ENCODE results near the gene STK38L.
"Not testable (repeated sequence)": the region's sequence is repeated elsewhere in the genome, so short reads cannot be mapped to it uniquely, and the experiment has no call there.

STK38L gene

DNA sequence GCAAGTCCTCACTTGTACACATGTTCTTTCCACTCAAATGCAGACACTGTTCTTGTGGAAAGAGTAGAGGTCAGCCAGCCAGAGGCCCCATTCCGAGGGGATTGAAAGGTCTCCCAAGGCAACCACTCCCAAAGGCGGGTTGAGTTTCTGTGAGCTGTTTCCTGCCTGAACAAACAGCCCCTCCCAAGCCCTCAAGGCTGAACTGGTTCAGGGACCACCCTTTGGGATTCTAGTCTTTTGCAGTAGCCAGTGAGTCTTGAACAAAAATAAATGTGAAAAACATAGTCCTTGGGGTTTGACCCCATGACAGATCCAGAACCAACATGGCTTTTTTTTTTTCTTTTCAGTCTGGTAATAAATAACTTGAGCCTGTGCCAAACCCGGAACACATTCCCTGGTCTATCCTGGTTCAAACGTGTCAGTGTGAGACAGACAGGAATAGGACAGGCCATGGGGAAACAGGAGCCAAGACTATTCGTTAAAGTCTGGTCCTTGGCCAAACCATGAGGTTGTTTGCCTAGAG is 17.6 kb upstream of the STK38L start:
- no peak for DNase-seq (ENCODE audit: low read depth)

DNA sequence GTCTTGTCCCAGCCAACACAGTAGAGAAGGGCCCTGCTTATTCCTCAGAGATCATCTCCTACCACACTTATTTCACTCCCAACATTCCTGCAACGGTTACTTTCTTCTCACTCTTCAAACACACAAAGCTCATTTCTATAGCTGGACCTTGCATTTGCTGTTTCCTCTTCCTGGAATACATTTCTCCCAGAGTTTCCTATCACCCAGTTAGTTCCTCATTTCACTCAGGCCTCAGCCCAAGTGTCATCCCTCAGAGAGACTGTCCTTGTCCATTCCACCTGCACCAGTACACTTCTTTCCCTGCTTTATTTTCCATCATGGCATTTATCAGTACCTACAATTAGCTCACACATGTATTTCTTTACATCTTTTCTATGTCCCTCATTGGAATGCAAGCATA is 14.7 kb upstream of the STK38L start:
- no peak for DNase-seq (ENCODE audit: low read depth)

DNA sequence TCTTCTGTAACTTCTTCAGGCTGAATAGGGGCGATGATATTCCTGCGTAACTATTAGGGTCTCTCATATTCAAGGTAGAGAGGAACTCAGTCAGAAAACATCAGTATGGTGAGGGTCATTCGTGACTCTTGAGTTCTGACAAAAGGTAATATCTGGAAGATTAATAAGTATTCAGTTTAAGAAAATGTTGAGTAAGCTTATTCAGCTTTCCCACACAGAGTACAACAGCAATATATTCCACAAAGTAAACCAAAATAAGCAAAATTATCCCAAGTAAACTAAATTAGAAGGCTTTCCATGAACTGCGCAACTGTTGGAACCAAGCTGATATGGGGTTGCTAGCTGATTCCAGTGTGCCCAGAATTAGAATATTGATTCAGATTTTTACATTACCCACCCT is 12.7 kb upstream of the STK38L start:
- not testable (repeated sequence) for DNase-seq (ENCODE audit: low read depth)

DNA sequence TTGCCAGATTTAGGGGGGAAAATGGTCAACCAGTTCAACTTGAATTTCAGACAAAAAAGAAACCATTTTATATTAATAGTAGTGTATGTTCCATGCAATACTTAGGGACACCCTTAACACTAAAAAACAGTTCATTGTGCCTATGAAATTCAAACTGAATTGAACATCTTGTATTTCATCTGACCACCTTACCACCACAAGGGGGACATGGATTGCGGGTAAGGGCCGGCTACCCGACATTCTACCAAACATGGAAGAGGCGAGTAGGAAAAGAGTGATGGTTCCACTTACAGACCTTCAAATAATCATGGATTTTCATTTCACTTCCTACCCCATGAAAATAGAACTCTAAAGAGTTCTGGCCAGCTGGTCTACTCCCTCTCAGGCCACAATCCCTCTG is 10.3 kb upstream of the STK38L start:
- DNase-seq (ENCODE audit: low read depth): no peak

DNA sequence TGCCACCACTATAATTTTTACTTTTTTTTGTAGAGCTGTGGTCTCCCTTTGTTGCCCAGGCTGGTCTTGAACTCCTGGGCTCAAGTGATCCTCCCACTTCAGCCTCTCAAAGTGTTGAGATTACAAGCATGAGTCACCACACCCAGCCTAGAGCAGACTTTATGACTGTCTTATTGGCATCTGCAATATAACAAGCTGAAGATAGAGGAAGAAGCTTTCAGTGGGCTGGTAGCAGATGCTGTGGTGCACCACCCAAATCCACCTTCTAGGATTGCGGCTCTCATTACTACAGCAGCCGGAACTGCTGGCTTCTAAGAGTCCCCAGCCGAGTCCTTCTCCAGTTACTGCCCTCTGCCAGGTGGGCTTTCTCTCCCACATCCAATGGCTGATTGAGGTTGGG is 7.6 kb upstream of the STK38L start:
- no peak for DNase-seq (ENCODE audit: low read depth)

DNA sequence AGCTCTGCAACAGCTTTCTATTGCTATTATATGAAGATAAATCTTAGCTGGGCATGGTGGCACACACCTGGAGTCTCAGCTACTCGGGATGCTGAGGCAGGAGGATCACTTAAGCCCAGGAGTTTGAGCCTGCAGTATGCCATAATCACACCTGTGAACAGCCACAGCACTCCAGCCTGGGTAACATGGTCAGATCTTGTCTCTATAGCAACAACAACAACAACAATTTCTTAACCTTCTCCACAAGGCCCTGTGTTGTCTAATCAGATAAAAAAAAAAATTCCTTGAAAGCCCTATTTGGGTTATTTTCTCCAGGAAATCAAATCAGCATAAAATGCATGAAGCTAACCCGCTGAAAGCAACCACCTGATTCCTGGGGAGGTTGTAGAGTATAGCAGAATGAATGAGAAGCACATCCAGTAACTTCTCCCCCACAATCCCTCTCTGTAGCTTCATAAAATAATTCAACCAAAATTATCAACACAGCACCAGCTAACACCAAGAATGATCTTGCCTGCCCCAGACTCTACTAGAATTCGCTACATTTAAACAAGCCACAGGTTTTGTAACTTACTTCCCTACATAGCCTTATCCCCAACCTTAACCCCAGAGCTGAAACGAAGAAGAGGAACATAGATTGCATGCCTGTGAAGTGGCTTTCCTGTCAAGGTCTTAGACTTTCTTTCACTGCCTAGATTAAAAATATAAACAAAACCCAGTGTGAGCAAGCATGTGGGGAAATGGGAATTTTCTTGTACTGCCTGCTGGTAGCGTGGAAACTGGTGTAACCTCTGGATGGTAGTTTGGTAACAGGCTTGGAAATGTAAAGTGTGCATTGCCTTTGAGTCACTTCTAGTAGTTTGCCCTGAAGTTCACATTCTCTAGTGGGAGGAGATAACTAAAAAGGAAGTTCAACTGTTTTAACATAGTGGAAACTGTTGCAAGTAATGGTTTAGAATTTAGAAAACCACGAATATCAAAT is 6.0 kb upstream of the STK38L start:
- DNase-seq (ENCODE audit: low read depth): no peak

DNA sequence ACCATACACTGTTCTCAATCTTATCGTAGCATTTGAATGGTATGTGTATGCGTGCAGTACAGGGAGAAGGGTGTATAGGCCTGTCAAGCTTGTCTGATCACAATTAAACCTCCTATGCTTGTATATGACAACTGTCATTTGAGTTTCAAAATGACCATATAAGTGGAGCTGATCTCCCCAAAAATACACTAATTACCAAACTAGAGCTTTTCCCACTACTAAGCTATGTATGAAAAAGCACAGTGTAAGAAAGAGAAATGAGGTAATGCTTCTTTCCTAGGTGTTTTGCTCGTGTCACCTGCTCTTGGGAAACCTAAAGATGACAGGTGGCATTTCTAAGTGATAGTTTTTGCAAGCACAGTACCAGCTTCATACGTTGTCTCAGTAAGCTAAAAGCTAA is 1.1 kb upstream of the STK38L start:
- DNase-seq (ENCODE audit: low read depth): no peak

DNA sequence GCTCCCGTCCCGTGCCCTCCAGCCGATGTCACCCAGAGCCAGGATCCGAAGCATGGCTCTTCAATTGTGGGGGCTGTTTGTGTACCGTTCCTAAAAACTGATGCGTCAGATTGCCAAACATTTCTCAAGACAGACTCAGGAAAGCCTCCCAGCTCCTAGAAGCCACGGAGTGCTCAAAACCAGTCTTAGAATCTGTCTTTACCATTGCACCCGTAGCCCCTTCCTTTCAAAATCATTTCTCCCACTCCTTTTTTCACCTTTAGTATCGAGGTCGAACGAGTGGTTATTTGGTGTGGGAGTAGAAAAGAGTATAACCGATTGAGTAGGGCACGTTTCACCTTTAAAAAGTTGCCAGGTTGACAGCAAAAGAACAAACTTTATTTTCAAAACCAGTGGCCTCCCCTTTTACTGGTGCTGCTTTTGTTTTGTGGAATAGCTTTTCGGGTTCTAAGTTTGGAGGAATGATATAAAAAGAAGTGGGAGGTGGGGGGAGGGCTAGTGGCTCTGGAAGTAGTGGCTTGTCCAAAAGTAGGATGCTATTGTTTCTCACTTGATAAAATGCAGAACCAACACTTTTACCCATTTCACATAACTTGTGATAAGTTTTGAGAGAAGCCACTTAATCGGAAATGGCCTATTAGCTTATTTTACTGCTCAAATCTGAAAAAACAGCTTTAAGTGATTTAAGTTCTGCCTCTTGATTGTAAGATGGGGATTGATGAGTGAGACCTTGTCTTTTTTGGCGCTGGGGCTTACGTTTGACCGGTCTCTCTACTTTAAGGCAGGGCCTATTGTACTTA is 803 bp downstream of the STK38L start:
- DNase-seq (ENCODE audit: low read depth): no peak

DNA sequence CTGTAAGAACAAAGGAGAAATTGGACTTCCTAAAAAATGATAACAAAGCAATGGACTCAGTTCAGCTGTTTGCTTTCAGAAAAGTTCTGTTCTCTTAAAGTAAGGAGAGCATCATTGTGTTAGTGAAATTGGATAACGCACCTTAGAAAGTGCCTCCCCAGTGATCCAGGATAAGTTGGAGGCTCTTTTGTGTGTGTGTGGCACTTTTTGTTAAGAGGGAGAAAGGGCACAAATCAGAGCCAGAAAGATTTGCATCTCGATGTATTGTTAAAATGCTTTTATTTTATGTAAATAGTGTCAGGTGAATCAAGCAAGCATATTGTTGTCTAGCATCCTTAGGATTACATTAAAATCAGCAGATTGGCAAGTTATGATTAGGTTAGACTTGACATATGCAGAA is 2.1 kb downstream of the STK38L start:
- DNase-seq (ENCODE audit: low read depth): no peak

DNA sequence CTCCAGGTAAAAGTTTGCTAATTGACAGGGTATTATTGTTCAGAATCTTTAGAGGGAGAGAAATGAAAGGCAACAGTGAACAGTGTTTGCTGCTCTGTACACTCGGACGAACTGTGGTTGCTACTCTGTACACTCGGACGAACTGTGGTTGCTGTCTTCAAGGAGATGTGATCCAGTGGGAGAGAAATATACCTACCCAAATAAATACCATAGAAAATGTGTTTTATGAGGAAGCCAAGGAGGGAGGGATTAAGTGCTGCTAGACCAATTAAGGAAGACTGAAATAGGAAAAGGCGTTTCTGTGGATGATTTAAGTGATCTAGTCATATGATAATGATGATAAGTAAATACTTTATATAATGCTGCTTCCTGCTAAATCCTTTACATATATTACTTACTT is 2.7 kb downstream of the STK38L start:
- DNase-seq (ENCODE audit: low read depth): no peak

DNA sequence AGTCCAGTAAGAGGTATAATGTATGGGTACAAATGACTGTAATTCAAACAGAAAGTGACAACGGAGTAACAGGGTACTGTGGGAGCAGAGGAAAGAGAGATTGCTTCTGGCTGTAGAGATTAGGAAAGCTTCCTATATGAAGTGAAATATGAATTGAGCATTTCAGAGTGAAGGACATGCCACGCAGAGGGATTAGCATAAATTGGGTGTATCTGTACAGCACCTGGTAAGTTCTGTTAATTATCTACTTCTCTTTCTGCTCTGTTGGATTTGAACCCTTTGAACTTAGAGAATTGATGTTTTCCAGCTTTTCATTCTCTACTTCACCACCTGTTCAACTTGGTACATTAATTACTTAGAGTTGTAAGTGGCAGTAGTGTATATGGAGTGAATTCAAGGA is 8.8 kb downstream of the STK38L start:
- no peak for DNase-seq (ENCODE audit: low read depth)

DNA sequence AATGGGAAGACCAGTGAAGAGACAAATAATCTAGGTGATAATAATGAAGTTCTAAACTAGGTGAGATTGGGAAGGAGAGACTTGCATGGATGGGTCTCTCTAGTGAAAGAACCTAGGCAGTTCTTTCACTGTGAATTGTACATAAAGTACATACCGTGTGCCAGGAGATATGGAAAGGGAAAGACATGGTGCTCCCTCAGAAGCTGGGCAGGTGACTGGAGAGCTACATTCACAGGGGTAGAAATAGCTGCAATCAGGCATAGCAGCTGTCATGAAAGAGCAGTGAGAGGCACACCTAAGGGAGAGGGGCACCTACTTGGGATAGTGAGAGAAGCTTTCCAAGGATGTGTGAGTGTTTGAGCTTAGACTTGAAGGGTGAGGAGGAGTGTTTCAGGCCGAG is 9.3 kb downstream of the STK38L start:
- no peak for DNase-seq (ENCODE audit: low read depth)

DNA sequence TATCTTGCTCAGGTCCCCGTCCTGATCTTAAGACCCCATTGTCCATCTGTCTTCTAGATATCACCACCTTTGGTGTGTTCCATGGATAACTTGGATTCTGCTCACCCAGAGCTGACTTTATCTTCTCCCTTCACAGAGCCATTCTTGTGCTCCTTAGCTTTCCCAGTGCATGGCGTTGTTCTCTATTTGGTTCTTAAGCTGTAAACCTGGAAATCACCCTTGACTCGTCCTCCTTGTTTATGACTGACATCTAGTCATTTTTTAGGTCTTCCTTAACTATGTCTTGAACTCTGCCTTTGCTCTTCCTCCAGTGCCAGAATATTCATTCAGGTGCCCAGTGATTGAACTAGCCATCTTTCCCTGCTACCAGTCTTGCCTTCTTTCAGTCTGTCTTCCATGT is 11.7 kb downstream of the STK38L start:
- DNase-seq (ENCODE audit: low read depth): no peak

DNA sequence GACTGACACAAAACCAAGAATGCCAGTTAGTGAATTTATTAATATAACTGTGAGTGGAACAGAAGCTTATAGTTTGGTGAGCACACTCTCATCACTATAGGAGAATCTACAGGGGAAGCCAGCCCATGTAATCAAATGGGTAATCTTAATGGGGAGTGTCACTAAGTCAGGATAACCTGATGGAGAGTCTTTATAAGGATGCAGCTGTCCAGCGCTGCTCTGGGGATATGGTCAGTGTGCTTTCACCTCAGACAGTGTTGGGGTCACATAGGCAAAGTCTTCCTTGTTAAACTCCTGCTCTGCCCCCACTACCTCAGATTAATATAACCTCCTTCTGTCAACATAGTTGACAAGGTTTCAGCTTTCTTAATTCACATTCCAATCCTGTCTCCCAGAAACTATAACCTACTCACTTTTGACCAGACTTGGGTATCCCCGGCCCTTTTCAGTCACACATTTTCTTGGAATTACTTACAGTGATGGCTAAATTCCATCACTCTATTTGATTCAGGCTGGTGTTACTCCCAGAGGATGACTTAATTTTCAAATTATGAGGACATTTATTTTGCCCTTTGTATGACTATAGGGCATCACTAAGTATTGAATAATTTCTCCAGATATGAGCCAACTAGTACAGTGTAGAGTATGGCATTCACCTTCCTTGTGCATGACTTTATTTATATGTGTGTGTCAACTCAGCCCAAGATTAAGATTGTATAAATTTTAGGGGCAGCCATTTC is 13.2 kb downstream of the STK38L start:
- DNase-seq (ENCODE audit: low read depth): no peak

DNA sequence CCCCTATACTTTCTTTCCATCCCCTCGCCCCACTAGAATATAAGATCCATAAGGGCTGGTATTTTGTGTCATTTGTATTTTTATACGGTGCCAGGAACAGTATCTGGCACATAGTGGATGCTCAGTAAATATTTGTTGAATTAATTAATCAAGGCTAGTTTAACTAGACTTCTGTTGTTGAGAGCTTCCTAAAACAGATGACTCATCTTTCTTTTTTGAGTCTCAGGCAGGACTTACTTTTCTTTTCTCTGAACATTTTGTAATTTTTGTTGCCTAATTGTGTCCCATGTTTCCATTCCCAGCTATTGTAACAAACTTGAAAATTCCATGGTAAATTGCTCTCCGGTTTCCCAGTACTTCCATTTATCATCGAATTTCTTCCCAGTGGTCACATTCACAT is 16.7 kb downstream of the STK38L start:
- no peak for DNase-seq (ENCODE audit: low read depth)

DNA sequence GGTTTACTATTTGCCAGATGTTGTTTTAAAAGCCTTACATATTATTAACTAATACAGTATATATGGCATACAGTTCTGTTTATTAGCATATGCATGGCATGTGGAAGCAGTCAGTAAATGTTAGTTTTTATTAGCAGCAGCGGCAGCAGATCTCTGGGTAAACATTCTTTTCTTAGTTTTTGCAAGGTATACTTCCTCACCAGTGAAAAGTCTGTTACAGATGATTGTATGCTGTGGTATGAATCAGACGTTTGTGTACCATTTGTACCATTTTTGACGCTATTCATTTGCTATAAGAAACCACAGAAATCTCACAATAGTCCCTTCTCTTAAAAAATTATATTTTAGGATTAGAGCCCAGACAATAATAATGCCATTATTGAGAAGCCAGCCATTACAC is 17.8 kb downstream of the STK38L start:
- no peak for DNase-seq (ENCODE audit: low read depth)

DNA sequence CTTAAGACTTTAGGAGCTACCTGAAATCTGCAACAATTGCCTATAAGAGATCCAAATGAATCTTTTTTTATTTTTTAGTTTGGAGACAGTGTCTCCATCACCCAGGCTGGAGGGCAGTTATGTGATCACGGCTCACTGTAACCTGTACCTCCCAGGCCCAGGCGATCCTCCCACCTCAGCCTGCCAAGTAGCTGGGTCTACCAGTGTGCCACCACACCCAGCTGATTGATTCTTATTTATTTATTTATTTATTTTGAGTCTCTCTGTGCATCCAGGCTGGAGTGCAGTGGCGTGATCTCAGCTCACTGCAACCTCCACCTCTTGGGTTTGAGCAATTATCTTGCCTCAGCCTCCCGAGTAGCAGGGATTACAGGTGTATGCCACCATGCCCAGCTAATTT is 26.1 kb downstream of the STK38L start:
- no peak for DNase-seq (ENCODE audit: low read depth)

DNA sequence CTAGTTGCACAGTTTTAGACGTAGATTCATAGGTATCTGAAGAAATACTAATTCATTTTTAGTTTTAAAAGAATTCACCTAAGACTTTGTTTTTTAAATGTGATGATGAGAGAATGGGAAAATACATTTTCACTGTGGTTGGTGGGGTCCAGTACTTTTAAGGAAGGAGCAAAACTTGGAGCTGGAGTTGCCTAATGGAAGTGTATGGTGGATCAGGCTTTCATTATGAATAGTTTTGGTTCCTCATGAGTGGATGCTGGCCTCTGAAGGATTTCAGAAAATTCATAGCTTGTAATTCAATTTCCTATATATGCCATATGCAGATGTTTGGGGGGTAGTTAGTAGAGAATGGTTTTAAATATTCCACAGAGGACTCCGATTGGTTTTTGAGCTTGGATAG is 27.1 kb downstream of the STK38L start:
- DNase-seq (ENCODE audit: low read depth): no peak

DNA sequence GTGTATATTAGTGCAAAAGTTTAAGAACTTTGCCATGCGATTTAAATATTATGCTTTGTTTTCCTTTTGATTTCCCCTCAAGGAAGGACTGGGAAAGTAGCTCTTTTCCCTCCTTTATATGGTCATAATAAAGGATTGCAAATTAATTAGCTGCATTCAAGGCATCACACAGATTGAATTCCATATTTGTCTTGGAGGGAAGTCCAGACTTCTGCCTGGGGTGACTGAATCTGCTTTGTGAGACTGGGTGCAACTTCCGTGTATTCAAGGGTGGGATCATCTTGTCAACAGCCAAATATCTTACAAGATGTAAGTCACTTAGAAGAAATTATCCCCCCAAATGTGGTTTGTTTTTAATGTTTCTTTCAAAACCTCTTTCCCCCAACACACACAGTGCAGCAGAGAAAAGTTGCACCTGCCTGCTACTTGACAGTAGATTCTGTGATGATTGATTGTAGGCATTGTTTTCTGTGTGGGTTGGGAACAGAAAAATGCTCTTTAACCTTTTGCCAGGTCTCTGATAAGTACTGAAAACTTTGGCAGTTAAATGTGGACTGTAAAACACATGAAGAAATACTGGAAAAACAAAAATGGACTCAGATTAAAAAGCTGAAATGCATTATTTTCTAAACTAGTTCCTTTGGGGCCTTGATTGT is 28.4 kb downstream of the STK38L start:
- no peak for DNase-seq (ENCODE audit: low read depth)

DNA sequence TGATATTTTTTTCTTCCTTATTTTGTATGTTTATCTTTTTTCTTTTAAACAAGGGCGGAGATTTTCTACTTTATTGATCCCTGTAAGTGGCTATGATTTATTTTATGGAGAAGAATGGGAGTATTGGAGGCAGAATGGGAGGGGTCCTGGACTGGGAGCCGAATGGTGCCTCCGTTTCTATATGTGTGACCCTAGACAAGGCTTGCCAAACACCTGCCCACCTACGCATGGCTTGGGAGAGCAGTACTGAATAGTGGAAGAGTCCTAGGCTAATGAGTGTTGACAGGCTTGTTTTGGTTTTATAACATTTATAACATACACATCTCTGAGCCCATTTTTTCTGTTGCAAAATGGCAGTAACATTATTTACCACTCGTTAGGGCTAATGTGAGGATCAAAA is 29.0 kb downstream of the STK38L start:
- no peak for DNase-seq (ENCODE audit: low read depth)

DNA sequence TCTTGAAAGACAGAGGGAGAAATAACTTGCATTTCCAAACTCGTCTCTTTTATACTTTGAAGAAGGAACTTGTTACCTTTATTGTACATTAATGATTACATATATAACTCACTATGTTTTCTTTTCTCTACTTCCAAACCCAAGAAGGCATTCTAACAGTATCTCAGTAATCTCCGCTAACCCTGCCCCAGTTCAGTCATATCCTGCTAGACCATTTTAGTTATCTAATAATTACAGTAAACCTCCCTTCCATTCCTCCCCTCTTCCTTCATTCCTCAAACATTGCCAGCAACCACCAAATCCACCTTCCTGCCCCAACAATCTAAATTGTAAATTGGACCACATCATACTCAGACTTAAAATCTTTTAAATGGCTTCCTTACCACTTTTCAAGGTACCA is 30.6 kb downstream of the STK38L start:
- no peak for DNase-seq (ENCODE audit: low read depth)

DNA sequence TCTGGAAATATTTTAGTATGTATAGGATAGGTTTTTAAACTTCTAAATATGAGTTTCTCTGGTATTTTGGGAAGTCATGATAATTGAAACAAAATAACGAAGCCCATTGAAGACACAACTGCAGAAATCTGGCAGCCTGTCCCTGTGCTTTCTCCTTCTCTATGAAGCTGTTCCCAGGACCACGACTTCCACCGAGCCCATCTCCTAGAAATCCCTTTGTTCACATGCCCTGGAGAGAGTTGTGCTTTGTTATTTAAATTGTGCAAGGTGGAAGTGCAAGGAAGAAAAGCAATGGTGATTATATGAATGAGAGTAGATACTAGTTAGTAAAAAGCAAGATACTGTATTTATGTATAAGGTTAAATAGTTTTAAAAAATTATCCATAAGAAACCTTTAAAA is 32.2 kb downstream of the STK38L start:
- no peak for DNase-seq (ENCODE audit: low read depth)

All from T-helper 22 cell (primary cell).